ENCODE measurements around the gene INPP5D. TPM values are rescaled to one million over a fixed set of nuclear protein-coding genes. Genes with fewer than 3 reads are reported as not detected.

Gene INPP5D
- total RNA-seq, 1 donor from 2014 or later = 129 TPM

GRCh38 chr2:233031556-233032500 lies 28.3 kb upstream of the INPP5D start:
- intact Hi-C loops (cut with micrococcal nuclease) = no loop called here

- intact Hi-C loops (cut with micrococcal nuclease) = no loop called here
Observed at GRCh38 chr2:233032551-233033320, 27.4 kb upstream of the INPP5D start, which contains the start of gene NEU2. TSS of gene NEU2 (plus strand) at chr2:233032672. CDS start at chr2:233032672, 0 bp downstream.

- intact Hi-C loops (cut with micrococcal nuclease) = no loop called here
Observed at GRCh38 chr2:233033672-233034071, 26.5 kb upstream of the INPP5D start.

GRCh38 chr2:233034091-233034882 lies 25.9 kb upstream of the INPP5D start:
- intact Hi-C loops (cut with micrococcal nuclease) = no loop called here

- intact Hi-C loops (cut with micrococcal nuclease) = no loop called here
Observed at GRCh38 chr2:233035426-233036161, 24.5 kb upstream of the INPP5D start.

GRCh38 chr2:233036162-233036838 lies 23.8 kb upstream of the INPP5D start:
- intact Hi-C loops (cut with micrococcal nuclease) = no loop called here

GRCh38 chr2:233037078-233037477 lies 23.1 kb upstream of the INPP5D start:
- intact Hi-C loops (cut with micrococcal nuclease) = no loop called here

GRCh38 chr2:233039212-233039845 lies 20.8 kb upstream of the INPP5D start:
- intact Hi-C loops (cut with micrococcal nuclease) = no loop called here

GRCh38 chr2:233039846-233040530 lies 20.2 kb upstream of the INPP5D start:
- intact Hi-C loops (cut with micrococcal nuclease) = no loop called here

- intact Hi-C loops (cut with micrococcal nuclease) = no loop called here
Observed at GRCh38 chr2:233040571-233040970, 19.6 kb upstream of the INPP5D start.

GRCh38 chr2:233041722-233042323 lies 18.3 kb upstream of the INPP5D start:
- intact Hi-C loops (cut with micrococcal nuclease) = no loop called here

- intact Hi-C loops (cut with micrococcal nuclease) = no loop called here
Observed at GRCh38 chr2:233042549-233042948, 17.6 kb upstream of the INPP5D start.

GRCh38 chr2:233044974-233045605 lies 15.1 kb upstream of the INPP5D start:
- intact Hi-C loops (cut with micrococcal nuclease) = no loop called here

GRCh38 chr2:233047206-233047605 lies 12.9 kb upstream of the INPP5D start:
- intact Hi-C loops (cut with micrococcal nuclease) = no loop called here

- intact Hi-C loops (cut with micrococcal nuclease) = no loop called here
Observed at GRCh38 chr2:233047667-233048066, 12.5 kb upstream of the INPP5D start.

GRCh38 chr2:233048569-233049193 lies 11.5 kb upstream of the INPP5D start:
- intact Hi-C loops (cut with micrococcal nuclease) = no loop called here

- intact Hi-C loops (cut with micrococcal nuclease) = no loop called here
Observed at GRCh38 chr2:233049194-233049761, 10.9 kb upstream of the INPP5D start.

All from T-helper 2 cell treated with Interferon-gamma antibody and Interleukin-4, amounts not matched to agents 100 ng/mL and 5 ng/mL, for 36 hours (primary cell).